Measurements from ENCODE around the gene CRTC3.
A peak's percentile ranks its signal among the peaks of the same experiment; 100 is the strongest.
"Not testable (repeated sequence)": the region's sequence is repeated elsewhere in the genome, so short reads cannot be mapped to it uniquely, and the experiment has no call there.

The CRTC3 gene

GRCh38 chr15:90660195-90660998, 130.7 kb downstream of the CRTC3 start:
- H3K36me3 Mint-ChIP-seq (ENCODE audit: low read depth), result peaks cover 9% of the 10 kb centered on the region
- H3K9me3 Mint-ChIP-seq, result no peaks in the 10 kb centered on the region
- peaks cover 68% of the 10 kb centered on the region for H3K4me1 Mint-ChIP-seq (ENCODE audit: low read depth)
- peak overlapping the region; percentile 79 for H3K4me3 Mint-ChIP-seq
- H3K27ac Mint-ChIP-seq, result peak overlapping the region; percentile 89
- H3K27me3 Mint-ChIP-seq (ENCODE audit: low read depth), result no peaks in the 10 kb centered on the region

- Mint-ChIP-seq H3K4me3 (peak overlapping the region; percentile 79), H3K4me1 (ENCODE audit: low read depth) (peaks cover 70% of the 10 kb centered on the region), H3K27ac (peak overlapping the region; percentile 89)
- H3K27me3 Mint-ChIP-seq (ENCODE audit: low read depth); H3K36me3 Mint-ChIP-seq (ENCODE audit: low read depth); H3K9me3 Mint-ChIP-seq: not testable (repeated sequence)
These were observed 131.2 kb downstream of the CRTC3 start for GRCh38 chr15:90660999-90661330.

GRCh38 chr15:90664081-90664461, 134.3 kb downstream of the CRTC3 start:
- not testable (repeated sequence) for H3K9me3 Mint-ChIP-seq; H3K27me3 Mint-ChIP-seq (ENCODE audit: low read depth); H3K36me3 Mint-ChIP-seq (ENCODE audit: low read depth)
- peaks cover 54% of the 10 kb centered on the region for H3K4me1 Mint-ChIP-seq (ENCODE audit: low read depth)
- peak overlapping the region; percentile 83 for H3K4me3 Mint-ChIP-seq
- H3K27ac Mint-ChIP-seq, result peak overlapping the region; percentile 89

- H3K4me1 Mint-ChIP-seq (ENCODE audit: low read depth), result peaks cover 49% of the 10 kb centered on the region
- peak overlapping the region; percentile 89 for H3K27ac Mint-ChIP-seq
- H3K27me3 Mint-ChIP-seq (ENCODE audit: low read depth), result no peaks in the 10 kb centered on the region
- H3K9me3 Mint-ChIP-seq, result no peaks in the 10 kb centered on the region
- H3K36me3 Mint-ChIP-seq (ENCODE audit: low read depth), result peaks cover 7% of the 10 kb centered on the region
- H3K4me3 Mint-ChIP-seq, result peak overlapping the region; percentile 83
These were observed 135.0 kb downstream of the CRTC3 start for GRCh38 chr15:90664650-90665287.

GRCh38 chr15:90665288-90666134, 135.8 kb downstream of the CRTC3 start:
- Mint-ChIP-seq H3K36me3 (ENCODE audit: low read depth) (peaks cover 8% of the 10 kb centered on the region), H3K9me3 (no peaks in the 10 kb centered on the region), H3K4me1 (ENCODE audit: low read depth) (peaks cover 47% of the 10 kb centered on the region), H3K27me3 (ENCODE audit: low read depth) (peaks cover 4% of the 10 kb centered on the region), H3K27ac (peak overlapping the region; percentile 89), H3K4me3 (peak overlapping the region; percentile 83)

GRCh38 chr15:90666135-90666909, 136.6 kb downstream of the CRTC3 start:
- peaks cover 5% of the 10 kb centered on the region for H3K27me3 Mint-ChIP-seq (ENCODE audit: low read depth)
- H3K4me3 Mint-ChIP-seq, result peak overlapping the region; percentile 80
- peaks cover 8% of the 10 kb centered on the region for H3K36me3 Mint-ChIP-seq (ENCODE audit: low read depth)
- H3K9me3 Mint-ChIP-seq, result no peaks in the 10 kb centered on the region
- H3K4me1 Mint-ChIP-seq (ENCODE audit: low read depth), result peaks cover 38% of the 10 kb centered on the region
- H3K27ac Mint-ChIP-seq, result peak overlapping the region; percentile 86

- H3K4me1 Mint-ChIP-seq (ENCODE audit: low read depth), result peaks cover 33% of the 10 kb centered on the region
- peaks cover 5% of the 10 kb centered on the region for H3K27me3 Mint-ChIP-seq (ENCODE audit: low read depth)
- no peaks in the 10 kb centered on the region for H3K9me3 Mint-ChIP-seq
- peak overlapping the region; percentile 58 for H3K4me3 Mint-ChIP-seq
- H3K36me3 Mint-ChIP-seq (ENCODE audit: low read depth), result peaks cover 8% of the 10 kb centered on the region
- H3K27ac Mint-ChIP-seq, result peak overlapping the region; percentile 39
These were observed 137.5 kb downstream of the CRTC3 start for GRCh38 chr15:90667073-90667754.

GRCh38 chr15:90667755-90668345, 138.1 kb downstream of the CRTC3 start:
- not testable (repeated sequence) for H3K27ac Mint-ChIP-seq; H3K36me3 Mint-ChIP-seq (ENCODE audit: low read depth); H3K9me3 Mint-ChIP-seq; H3K4me3 Mint-ChIP-seq; H3K27me3 Mint-ChIP-seq (ENCODE audit: low read depth)
- H3K4me1 Mint-ChIP-seq (ENCODE audit: low read depth), result peaks cover 31% of the 10 kb centered on the region

- not testable (repeated sequence) for H3K4me3 Mint-ChIP-seq; H3K9me3 Mint-ChIP-seq; H3K27ac Mint-ChIP-seq; H3K36me3 Mint-ChIP-seq (ENCODE audit: low read depth); H3K27me3 Mint-ChIP-seq (ENCODE audit: low read depth)
- H3K4me1 Mint-ChIP-seq (ENCODE audit: low read depth), result peaks cover 22% of the 10 kb centered on the region
These were observed 140.9 kb downstream of the CRTC3 start for GRCh38 chr15:90670631-90671030.

GRCh38 chr15:90671216-90671615, 141.5 kb downstream of the CRTC3 start:
- Mint-ChIP-seq H3K9me3 (no peaks in the 10 kb centered on the region), H3K4me1 (ENCODE audit: low read depth) (peaks cover 18% of the 10 kb centered on the region), H3K27ac (no peak overlapping the region), H3K4me3 (no peak overlapping the region), H3K27me3 (ENCODE audit: low read depth) (peaks cover 8% of the 10 kb centered on the region), H3K36me3 (ENCODE audit: low read depth) (peaks cover 6% of the 10 kb centered on the region)

- H3K4me1 Mint-ChIP-seq (ENCODE audit: low read depth), result peaks cover 18% of the 10 kb centered on the region
- not testable (repeated sequence) for H3K27me3 Mint-ChIP-seq (ENCODE audit: low read depth); H3K27ac Mint-ChIP-seq; H3K36me3 Mint-ChIP-seq (ENCODE audit: low read depth); H3K9me3 Mint-ChIP-seq; H3K4me3 Mint-ChIP-seq
These were observed 143.6 kb downstream of the CRTC3 start for GRCh38 chr15:90673357-90673756.

GRCh38 chr15:90674476-90674875, 144.8 kb downstream of the CRTC3 start:
- Mint-ChIP-seq H3K4me1 (ENCODE audit: low read depth) (peaks cover 21% of the 10 kb centered on the region), H3K9me3 (peaks cover 4% of the 10 kb centered on the region), H3K4me3 (no peak overlapping the region), H3K27ac (no peak overlapping the region), H3K36me3 (ENCODE audit: low read depth) (peaks cover 7% of the 10 kb centered on the region), H3K27me3 (ENCODE audit: low read depth) (peaks cover 8% of the 10 kb centered on the region)

GRCh38 chr15:90675464-90675863, 145.7 kb downstream of the CRTC3 start:
- H3K36me3 Mint-ChIP-seq (ENCODE audit: low read depth), result peaks cover 6% of the 10 kb centered on the region
- no peak overlapping the region for H3K4me3 Mint-ChIP-seq
- peaks cover 4% of the 10 kb centered on the region for H3K27me3 Mint-ChIP-seq (ENCODE audit: low read depth)
- peaks cover 23% of the 10 kb centered on the region for H3K4me1 Mint-ChIP-seq (ENCODE audit: low read depth)
- H3K9me3 Mint-ChIP-seq, result peaks cover 4% of the 10 kb centered on the region
- H3K27ac Mint-ChIP-seq, result no peak overlapping the region

All from T-helper 1 cell treated with Interleukin-12 subunit alpha and Interleukin-12 subunit beta and Interleukin-4 antibody, amounts not matched to agents 30 μg/mL and 1 μg/mL, for 36 hours (primary cell).